ENCODE results near the gene SEC14L3. TPM values are rescaled to one million over a fixed set of nuclear protein-coding genes. Genes with fewer than 3 reads are reported as not detected.

The SEC14L3 gene
- total and polyA plus RNA-seq, 2 experiments from 2014 or later = not detected

GRCh38 chr22:30479981-30480380 lies 8.2 kb upstream of the SEC14L3 start:
- H2AFZ ChIP-seq = no peak overlapping the region
- WGBS, 2 experiments (ENCODE audit: low coverage in 1 of 2, low lambda C conversion rate in 2 of 2, missing lambda C conversion rate in 2 of 2) = 65 to 69% methylated on average over 2 of the region's 2 CpGs
- no peaks in the 10 kb centered on the region for H3K79me2 ChIP-seq (ENCODE audit: insufficient read depth)
- no peak overlapping the region for H3K27ac ChIP-seq
- H3K4me2 ChIP-seq (ENCODE audit: unreplicated experiment) = no peak overlapping the region
- no peaks in the 10 kb centered on the region for H3K9me3 ChIP-seq (ENCODE audit: low read depth)
- peaks cover 11% of the 10 kb centered on the region for H3F3A ChIP-seq (ENCODE audit: insufficient read depth)
- H3K9ac ChIP-seq = no peak overlapping the region
- no peaks in the 10 kb centered on the region for H4K20me1 ChIP-seq (ENCODE audit: insufficient read depth)
- TF ChIP-seq EZH2phosphoT487 (IDR thresholded peaks at IDR 0.05; ENCODE audit: insufficient read depth, low read depth) = no peak
- TF ChIP-seq EZH2 (IDR thresholded peaks at IDR 0.05; ENCODE audit: insufficient read depth, poor library complexity, severe bottlenecking) = no peak
- H3K4me3 ChIP-seq = no peak overlapping the region
- peaks cover 13% of the 10 kb centered on the region; the same call in 1 of the 2 replicates for H3K4me1 ChIP-seq (ENCODE audit: insufficient read depth)
- H3K27me3 ChIP-seq (replicated peaks; ENCODE audit: insufficient read depth) = no peaks in the 10 kb centered on the region; the same call in 1 of the 2 replicates
- no peak for DNase-seq
- in situ Hi-C loops (cut with MboI) = no loop called here
- H3K36me3 ChIP-seq (ENCODE audit: low read depth) = no peaks in the 10 kb centered on the region
- no peaks in the 10 kb centered on the region for H3K9me2 ChIP-seq (ENCODE audit: insufficient read depth)

GRCh38 chr22:30474683-30475424 lies 3.0 kb upstream of the SEC14L3 start:
- peaks cover 10% of the 10 kb centered on the region; the same call in 1 of the 2 replicates for H3K27me3 ChIP-seq (replicated peaks; ENCODE audit: insufficient read depth)
- H3K36me3 ChIP-seq (ENCODE audit: low read depth) = no peaks in the 10 kb centered on the region
- no peak for DNase-seq
- no peak for TF ChIP-seq EZH2 (IDR thresholded peaks at IDR 0.05; ENCODE audit: insufficient read depth, poor library complexity, severe bottlenecking)
- no peak for TF ChIP-seq EZH2phosphoT487 (IDR thresholded peaks at IDR 0.05; ENCODE audit: insufficient read depth, low read depth)
- H2AFZ ChIP-seq = no peak overlapping the region
- no peaks in the 10 kb centered on the region for H3K9me3 ChIP-seq (ENCODE audit: low read depth)
- 38 to 43% methylated on average over 6 of the region's 6 CpGs for WGBS, 2 experiments (ENCODE audit: low coverage in 1 of 2, low lambda C conversion rate in 2 of 2, missing lambda C conversion rate in 2 of 2)
- no peak overlapping the region for H3K4me3 ChIP-seq
- H3F3A ChIP-seq (ENCODE audit: insufficient read depth) = no peaks in the 10 kb centered on the region
- H4K20me1 ChIP-seq (ENCODE audit: insufficient read depth) = no peaks in the 10 kb centered on the region
- no peaks in the 10 kb centered on the region for H3K4me1 ChIP-seq (ENCODE audit: insufficient read depth)
- in situ Hi-C loops (cut with MboI) = no loop called here
- no peaks in the 10 kb centered on the region for H3K79me2 ChIP-seq (ENCODE audit: insufficient read depth)
- H3K9ac ChIP-seq = no peak overlapping the region
- no peaks in the 10 kb centered on the region for H3K9me2 ChIP-seq (ENCODE audit: insufficient read depth)
- no peak overlapping the region for H3K4me2 ChIP-seq (ENCODE audit: unreplicated experiment)
- no peak overlapping the region for H3K27ac ChIP-seq

- Histone ChIP-seq H3K36me3 (ENCODE audit: low read depth) (no peaks in the 10 kb centered on the region), H2AFZ (no peak overlapping the region), H3K9me2 (ENCODE audit: insufficient read depth) (no peaks in the 10 kb centered on the region), H3K4me1 (ENCODE audit: insufficient read depth) (no peaks in the 10 kb centered on the region), H3K79me2 (ENCODE audit: insufficient read depth) (no peaks in the 10 kb centered on the region), H3K9me3 (ENCODE audit: low read depth) (no peaks in the 10 kb centered on the region), H4K20me1 (ENCODE audit: insufficient read depth) (no peaks in the 10 kb centered on the region), H3K27me3 (replicated peaks; ENCODE audit: insufficient read depth) (peaks cover 10% of the 10 kb centered on the region; the same call in 1 of the 2 replicates), H3K4me2 (ENCODE audit: unreplicated experiment) (no peak overlapping the region), H3K9ac (no peak overlapping the region), H3F3A (ENCODE audit: insufficient read depth) (no peaks in the 10 kb centered on the region), H3K4me3 (no peak overlapping the region), H3K27ac (no peak overlapping the region)
- no peak for DNase-seq
- no peak for TF ChIP-seq EZH2phosphoT487 (IDR thresholded peaks at IDR 0.05; ENCODE audit: insufficient read depth, low read depth)
- TF ChIP-seq EZH2 (IDR thresholded peaks at IDR 0.05; ENCODE audit: insufficient read depth, poor library complexity, severe bottlenecking) = no peak
- in situ Hi-C loops (cut with MboI) = no loop called here
- whole genome bisulfite sequencing, 2 experiments (ENCODE audit: low coverage in 1 of 2, low lambda C conversion rate in 2 of 2, missing lambda C conversion rate in 2 of 2) = 81 to 82% methylated on average over 4 of the region's 4 CpGs
These were observed 2.3 kb upstream of the SEC14L3 start for GRCh38 chr22:30474121-30474520.

GRCh38 chr22:30472994-30473720 lies 1.3 kb upstream of the SEC14L3 start:
- 58 to 65% methylated on average over 4 of the region's 4 CpGs for WGBS, 2 experiments (ENCODE audit: low coverage in 1 of 2, low lambda C conversion rate in 2 of 2, missing lambda C conversion rate in 2 of 2)
- in situ Hi-C loops (cut with MboI) = no loop called here
- no peaks in the 10 kb centered on the region for H3K9me2 ChIP-seq (ENCODE audit: insufficient read depth)

More at GRCh38 chr22:30472994-30473720, 1.3 kb upstream of the SEC14L3 start:
- H3K9ac ChIP-seq = no peak overlapping the region
- H3K36me3 ChIP-seq (ENCODE audit: low read depth) = no peaks in the 10 kb centered on the region
- no peak overlapping the region for H3K4me3 ChIP-seq
- H3K4me2 ChIP-seq (ENCODE audit: unreplicated experiment) = no peak overlapping the region
- H3K27me3 ChIP-seq (replicated peaks; ENCODE audit: insufficient read depth) = peaks cover 10% of the 10 kb centered on the region; the same call in 1 of the 2 replicates
- no peak for DNase-seq
- H3K4me1 ChIP-seq (ENCODE audit: insufficient read depth) = no peaks in the 10 kb centered on the region
- H4K20me1 ChIP-seq (ENCODE audit: insufficient read depth) = no peaks in the 10 kb centered on the region
- H2AFZ ChIP-seq = no peak overlapping the region
- TF ChIP-seq EZH2phosphoT487 (IDR thresholded peaks at IDR 0.05; ENCODE audit: insufficient read depth, low read depth) (no peak), EZH2 (IDR thresholded peaks at IDR 0.05; ENCODE audit: insufficient read depth, poor library complexity, severe bottlenecking) (no peak)
- no peaks in the 10 kb centered on the region for H3K9me3 ChIP-seq (ENCODE audit: low read depth)
- H3K79me2 ChIP-seq (ENCODE audit: insufficient read depth) = no peaks in the 10 kb centered on the region
- H3F3A ChIP-seq (ENCODE audit: insufficient read depth) = no peaks in the 10 kb centered on the region
- no peak overlapping the region for H3K27ac ChIP-seq

Measured in GM23248 (cell line).